DMS79 (cell line): ENCODE data around the gene TIGD3.

Source experiments
- DNase-seq: peaks from one replicate; lab custom pipeline; 2025; lab: John Stamatoyannopoulos, UW

TIGD3 gene

GRCh38 chr11:65373839-65374580 is 19.5 kb downstream of the TIGD3 start:
- DNase-seq = no peak

GRCh38 chr11:65375012-65375411 is 20.5 kb downstream of the TIGD3 start:
- no peak for DNase-seq

DNA sequence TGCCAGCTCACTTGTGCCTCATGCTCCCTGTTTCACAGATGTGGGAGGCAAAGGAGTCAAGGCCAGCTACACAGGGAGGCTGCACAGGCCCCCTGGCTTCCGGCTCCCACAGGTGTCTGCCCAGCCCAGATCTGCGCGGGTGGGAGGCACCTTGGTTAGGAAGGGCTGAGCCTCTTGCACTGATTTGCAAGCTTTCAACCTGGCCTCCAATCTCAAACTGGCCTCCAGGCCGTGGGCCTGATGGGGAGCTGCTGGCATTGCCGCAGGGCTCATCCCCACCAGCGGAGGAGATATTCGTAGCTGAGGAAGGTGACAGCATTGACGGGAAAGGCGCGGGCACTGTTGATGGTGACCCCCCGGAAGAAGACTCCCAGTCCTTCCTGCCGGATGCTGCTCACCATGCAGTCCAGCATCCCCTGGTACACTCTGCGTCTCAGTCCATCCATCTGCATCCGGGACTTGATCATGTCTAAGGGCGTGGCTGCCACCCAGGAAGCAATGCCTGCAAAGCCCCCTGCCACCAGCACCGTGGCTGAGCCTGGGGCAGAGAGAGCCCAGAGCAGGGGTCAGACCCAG is 21.7 kb downstream of the TIGD3 start:
- no peak for DNase-seq

DNA sequence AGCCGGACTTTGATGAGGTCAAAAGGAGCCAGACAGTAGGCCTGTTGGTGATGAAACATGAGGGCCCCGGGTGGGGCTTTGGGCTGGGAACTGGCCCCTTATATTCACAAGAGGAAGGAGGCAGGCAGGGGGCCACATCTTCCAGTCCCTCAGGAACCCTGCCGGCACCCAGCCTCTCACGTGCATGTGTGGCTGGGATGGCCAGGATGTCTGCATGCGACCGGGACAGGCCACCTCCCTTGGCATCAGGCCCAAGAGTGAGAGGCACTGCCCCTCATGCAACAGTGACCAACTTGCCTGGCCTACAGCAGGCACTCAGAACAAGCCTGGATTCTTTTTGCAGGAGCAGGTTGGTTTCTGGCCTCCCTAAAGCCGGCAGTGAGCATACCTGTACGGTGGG is 22.5 kb downstream of the TIGD3 start:
- no peak for DNase-seq

DNA sequence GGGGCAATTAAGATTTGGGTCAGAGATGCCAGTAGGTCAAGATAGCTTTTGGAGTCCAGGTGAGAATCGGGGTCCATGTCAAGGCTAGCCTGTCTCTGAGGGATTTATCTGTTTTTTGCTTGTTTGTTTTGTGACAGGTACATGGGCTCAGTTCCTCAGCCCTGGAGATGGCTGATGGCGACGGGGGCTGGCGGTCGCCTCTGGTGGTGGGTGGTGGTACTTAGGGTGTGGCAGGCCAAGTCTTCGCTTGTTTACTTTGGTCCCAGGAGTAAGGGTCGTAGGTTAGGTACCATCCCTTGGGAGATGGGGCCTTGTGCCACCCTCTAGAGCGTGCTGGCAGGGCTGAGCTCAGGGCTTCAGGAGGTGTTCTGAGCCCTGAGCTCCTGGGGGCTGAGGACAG is 23.2 kb downstream of the TIGD3 start:
- DNase-seq = no peak

- no peak for DNase-seq
These were observed 23.8 kb downstream of the TIGD3 start for GRCh38 chr11:65378208-65378927.

- DNase-seq = no peak
These were observed 24.5 kb downstream of the TIGD3 start for GRCh38 chr11:65378928-65379638.

DNA sequence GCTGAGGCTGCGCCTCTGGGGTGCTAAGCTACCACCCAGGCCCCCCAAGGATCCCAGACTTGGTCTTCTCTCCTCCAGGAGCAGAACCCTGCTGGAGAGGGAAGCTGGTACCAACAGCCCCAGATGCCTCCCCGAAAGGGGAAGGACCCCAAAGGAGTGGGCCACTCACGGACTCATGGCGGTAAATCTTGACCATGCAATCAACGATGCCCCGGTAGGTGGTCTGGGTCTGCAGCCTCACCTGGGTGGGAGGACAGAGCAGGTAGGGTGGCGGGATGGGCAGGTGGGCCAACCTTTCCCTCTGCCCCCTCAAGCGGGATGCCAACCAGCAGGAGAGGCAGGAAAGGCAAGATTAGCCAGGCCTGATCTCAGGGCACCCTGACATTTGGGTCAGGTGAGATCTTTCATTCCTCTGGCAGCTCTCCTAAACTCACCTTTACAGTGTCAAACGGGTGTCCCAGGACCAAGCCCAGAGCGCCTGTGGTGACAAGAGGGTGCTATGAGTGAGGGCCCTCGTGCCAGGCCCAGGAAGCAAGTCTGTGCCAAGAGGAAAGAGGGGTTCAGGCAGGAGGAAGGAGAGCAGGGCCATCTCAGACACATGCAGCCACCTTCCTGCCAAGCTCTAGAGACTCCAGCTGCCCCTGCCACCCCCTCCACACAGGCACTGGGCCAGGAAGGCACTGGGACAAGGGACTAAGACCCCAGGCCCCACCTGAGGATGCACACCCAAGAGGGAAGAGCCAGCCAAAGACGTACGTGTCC is 25.3 kb downstream of the TIGD3 start:
- DNase-seq = no peak

- DNase-seq = no peak
These were observed 26.0 kb downstream of the TIGD3 start for GRCh38 chr11:65380460-65381119.

DNA sequence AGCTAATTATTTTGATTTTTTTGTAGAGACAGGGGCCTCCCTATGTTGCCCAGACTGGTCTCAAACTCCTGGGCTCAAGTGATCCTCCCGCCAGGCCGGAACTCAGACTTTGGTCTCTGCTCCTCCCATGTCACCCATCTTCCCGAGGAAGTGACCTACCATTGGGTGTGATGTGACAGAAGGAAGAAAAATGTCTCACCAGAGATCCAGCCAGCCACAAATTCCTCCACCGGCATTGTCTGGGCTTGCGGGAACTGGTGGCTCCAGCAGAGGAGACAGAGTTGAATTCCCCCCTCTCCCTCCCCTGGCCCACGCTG is 27.1 kb downstream of the TIGD3 start:
- peak; percentile 73 for DNase-seq

DNA sequence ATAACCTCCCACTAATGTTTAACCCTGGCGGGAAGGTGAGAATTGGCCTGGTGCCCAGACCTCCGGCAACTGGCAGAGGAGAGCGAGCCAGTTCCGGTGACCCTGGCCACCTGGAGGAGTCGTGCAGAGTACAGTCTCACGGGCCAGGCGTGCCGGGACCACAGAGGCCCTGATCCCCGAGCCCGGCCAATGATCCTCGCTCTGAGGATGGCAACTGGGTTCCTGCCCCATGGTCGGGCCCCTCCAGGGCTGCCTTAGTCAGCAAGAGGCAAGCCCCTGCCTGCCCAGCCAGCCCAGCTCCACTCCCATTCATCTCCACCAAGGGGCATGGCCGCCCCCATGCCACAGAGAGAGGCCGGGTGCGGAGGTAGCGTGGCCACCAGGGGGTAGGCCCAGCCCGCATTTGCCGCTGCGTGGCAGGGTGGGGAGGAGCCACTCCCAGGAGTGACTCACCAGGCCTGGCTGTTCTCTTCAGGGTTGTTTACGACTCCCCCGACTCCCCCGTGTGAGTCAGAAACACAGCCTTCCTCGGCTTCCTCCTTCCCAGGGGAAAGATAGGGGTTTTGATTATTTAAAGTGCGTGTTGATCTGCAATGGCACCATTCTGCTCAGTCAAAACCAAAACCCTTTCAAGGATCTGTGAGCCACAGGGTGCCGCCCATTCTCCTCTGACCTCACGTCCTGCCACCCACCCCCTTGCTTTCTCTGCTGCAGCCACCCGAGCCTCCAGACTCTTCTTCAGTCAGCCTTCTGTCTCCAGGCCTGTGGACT is 27.7 kb downstream of the TIGD3 start, which contains the start of gene SLC25A45:
Gene SLC25A45, minus strand, starts transcription at position 614 of the 771 bp plus-strand sequence. CDS start 695 bp downstream, outside the sequence.
- peak; percentile 90 for DNase-seq

- DNase-seq = no peak
These were observed 28.3 kb downstream of the TIGD3 start for GRCh38 chr11:65382804-65383368.

DNA sequence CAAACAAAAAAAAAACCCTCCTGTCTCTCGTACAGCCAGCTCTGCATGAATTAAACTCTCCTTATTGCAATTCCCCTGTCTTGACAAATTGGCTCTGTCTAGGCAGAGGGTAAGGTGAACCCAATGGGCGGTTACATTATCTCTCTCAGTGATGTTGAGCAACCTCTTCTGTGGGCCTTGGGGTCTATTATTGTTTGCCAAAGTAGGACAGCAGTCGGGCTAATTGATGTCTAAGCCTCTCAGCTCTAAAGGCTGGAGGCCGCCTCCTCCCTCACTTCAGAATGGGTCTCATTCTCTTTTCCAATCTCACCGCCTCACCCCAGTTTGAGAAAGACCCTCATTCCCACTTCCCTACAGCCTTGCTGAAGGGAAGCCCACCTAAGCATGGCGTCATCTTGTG is 29.2 kb downstream of the TIGD3 start:
- DNase-seq = no peak

DNA sequence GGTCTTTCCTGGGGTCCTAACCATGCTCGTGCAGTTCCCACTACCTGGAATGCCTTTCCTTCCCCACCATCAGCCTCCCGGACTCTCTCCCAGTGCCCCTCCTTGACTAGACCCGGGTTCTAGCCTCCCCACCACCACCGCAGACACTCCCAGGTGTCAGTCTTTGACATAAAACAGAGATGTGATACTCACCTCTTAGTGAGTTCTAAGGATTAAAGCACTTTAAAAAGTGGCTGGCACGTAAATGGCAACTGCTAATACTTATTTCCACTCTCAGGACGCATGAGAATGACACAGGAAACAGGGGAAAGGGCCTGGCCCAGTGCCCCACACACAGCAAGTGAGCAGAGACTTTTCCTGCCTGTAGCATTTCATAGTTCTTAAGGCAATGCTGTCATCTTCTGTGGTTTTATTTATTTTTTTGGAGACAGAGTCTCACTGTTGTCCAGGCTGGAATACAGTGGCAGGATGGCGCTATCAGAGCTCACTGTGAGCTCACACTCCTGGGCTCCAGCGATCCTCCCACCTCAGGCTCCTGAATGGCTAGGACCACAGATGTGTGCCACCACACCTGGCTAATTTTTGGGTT is 29.8 kb downstream of the TIGD3 start:
- DNase-seq = no peak

DNA sequence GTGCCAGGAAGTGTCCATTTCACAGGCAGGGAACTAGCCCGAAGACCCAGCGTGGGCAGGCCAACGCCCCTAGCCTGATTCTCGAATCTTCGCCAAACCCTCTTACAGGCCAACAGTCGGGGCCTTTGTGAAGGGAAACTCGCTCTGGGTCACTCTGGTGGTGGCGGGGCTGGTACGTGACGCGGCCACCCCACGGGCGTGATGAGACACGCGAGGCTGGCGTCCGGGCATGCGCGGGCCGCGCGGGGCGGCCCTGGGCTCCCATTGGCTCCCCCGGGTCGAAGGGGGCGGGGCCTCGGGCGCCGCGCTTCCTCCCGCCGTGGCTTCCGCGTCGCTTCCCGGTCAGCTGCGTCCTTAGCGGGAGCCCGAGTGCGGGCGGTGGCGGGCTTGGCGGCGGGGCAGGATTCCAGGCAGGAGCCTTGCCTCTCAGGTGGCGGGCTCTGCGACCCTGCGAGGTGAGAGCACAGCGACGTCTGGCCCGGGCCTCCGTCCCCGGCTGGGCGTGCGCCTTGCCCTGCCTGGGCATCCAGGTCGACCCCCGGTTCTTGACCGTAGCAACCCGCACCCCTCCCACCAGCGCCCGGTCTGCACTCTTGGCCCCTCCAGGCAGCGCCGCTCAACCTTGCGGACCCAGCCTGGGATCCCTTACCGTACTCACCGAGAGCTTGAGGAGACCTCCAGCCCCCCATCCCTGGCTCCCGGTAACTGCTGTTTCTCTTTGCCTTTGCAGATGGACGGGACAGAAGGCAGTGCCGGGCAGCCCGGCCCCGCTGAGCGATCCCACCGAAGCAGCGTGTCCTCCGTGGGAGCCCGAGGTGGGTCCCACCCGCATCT is 32.0 kb downstream of the TIGD3 start, which contains the start of gene FRMD8:
Gene FRMD8, plus strand, starts transcription at position 331 of the 834 bp plus-strand sequence. Its CDS starts 400 bp downstream, at position 731.
- peak; percentile 64 for DNase-seq

GRCh38 chr11:65388731-65389130 is 34.2 kb downstream of the TIGD3 start:
- DNase-seq = no peak

GRCh38 chr11:65389294-65389980 is 34.9 kb downstream of the TIGD3 start:
- no peak for DNase-seq
